Subcutaneous preadipocyte (primary cell): ENCODE measurements around the gene TMEM213. TPM values are rescaled to one million over a fixed set of nuclear protein-coding genes. Genes with fewer than 3 reads are reported as not detected.

Experiments used
- small RNA-seq: library from RNA; depleted of rRNA; stranded (forward); fragments of <200 nt; gene quantifications from one replicate; pipeline ENCODE3, GENCODE V24; 2012
- total RNA-seq: library from RNA; depleted of rRNA; stranded (reverse); fragments of >200 nt; gene quantifications from 2 replicates; pipeline ENCODE4 v1.2.3, GENCODE V29; 2012

Gene TMEM213, protein sequence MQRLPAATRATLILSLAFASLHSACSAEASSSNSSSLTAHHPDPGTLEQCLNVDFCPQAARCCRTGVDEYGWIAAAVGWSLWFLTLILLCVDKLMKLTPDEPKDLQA
- not detected in 2 replicates for total RNA-seq

DNA sequence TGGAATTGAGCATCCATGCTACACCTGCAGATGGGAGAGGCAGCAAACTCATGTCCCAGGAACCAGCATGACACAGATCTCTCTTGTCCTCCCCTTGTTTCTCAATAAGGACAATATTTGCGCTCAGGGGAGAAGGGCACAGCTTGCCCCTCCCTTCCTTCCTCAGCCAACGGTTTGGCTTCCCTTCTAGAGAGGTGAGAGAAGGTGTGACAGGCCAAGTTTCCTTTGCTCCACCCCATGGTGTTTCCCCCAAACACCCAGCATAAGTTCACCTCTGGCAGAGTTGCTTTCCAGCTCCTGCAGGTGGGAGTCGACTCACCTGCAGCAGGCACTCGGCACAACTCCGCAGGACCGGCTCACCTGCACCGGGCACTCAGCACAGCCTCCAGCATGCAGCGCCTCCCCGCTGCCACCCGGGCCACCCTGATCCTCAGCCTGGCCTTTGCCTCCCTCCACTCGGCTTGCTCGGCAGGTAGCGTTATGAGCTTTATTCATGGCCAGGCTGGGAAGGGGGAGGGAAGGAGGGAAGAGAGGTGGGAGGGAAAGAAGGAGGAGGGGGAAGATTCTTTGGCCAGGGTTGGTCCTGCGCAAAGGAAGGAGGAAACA lies at the start of gene TMEM213, which contains the start of gene ATP6V0A4:
Gene TMEM213 (plus strand): TSS at position 280 of the 606 bp plus-strand sequence. CDS start 111 bp downstream, at position 391.
Gene ATP6V0A4 (minus strand): TSS at position 482 of the 606 bp plus-strand sequence. CDS start 26,949 bp downstream, outside the sequence.

Small RNA genes lying within 50 kb of the gene (small RNA-seq; reads per million reads assigned to genes)
- not detected for gene RNU6-1272P

Other genes with a start within 250 kb of the TMEM213 start
- not detected in 2 replicates for gene SVOPL, start 96.6 kb upstream of the TMEM213 start, total RNA-seq
- not detected in 2 replicates for gene ATP6V0A4, start 202 bp downstream of the TMEM213 start, total RNA-seq
- 0.37 and 1.2 TPM in 2 replicates for gene KIAA1549, start 183.4 kb downstream of the TMEM213 start, total RNA-seq
- 14.5 and 15.1 TPM in 2 replicates for gene ZC3HAV1L, start 238.0 kb downstream of the TMEM213 start, total RNA-seq